GM12801 (cell line): Measurements from ENCODE around the gene CCDC149.

Experiments
- CTCF ChIP-seq: IDR thresholded peaks from one replicate; pipeline ENCODE4 v1.5.1; 2011; ENCODE audit warnings: control low read depth; ENCODE audit not compliant: insufficient read length; ENCODE audit errors: extremely low read depth

Gene CCDC149

DNA sequence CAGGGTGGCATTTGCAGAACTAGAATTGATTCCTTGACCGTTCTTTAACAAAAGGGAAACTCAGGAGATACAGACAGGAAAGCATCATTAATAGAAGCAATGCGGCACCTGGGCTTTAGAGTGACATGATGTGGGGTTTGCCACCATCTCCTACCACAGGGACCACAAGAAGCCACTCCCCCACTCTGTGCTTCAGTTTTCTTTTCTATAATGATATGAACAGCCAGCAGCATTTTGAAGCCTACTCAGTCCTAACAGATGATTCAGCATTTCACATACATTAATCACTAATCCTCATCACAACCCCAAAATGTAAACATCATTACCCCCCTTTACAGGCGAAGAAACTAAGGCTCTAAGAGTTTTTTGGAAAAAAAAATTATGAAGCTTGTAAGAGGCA is 22.9 kb downstream of the CCDC149 start:
- no peak for TF ChIP-seq CTCF

- no peak for TF ChIP-seq CTCF
Observed at GRCh38 chr4:24888475-24889344, 24.1 kb downstream of the CCDC149 start.

- no peak for TF ChIP-seq CTCF
Observed at GRCh38 chr4:24887881-24888430, 24.9 kb downstream of the CCDC149 start.

DNA sequence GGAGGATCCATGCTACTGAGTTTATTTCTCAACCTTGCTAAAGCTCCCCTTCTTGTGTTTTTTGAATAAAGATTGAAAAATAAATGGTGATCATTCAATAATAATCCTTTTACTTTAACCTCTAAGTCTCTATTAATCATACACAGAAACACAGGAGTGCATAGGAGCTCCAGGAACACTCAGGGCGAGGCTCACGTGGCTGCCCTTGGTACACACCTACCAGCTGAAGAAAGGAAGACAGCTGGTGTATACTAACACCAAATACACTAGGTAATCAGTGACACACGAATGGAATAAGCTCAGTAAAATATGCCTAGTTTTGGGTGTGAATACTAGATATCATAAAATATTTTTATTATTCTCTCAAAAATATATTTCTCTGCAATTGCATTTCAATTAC is 26.2 kb downstream of the CCDC149 start:
- no peak for TF ChIP-seq CTCF

DNA sequence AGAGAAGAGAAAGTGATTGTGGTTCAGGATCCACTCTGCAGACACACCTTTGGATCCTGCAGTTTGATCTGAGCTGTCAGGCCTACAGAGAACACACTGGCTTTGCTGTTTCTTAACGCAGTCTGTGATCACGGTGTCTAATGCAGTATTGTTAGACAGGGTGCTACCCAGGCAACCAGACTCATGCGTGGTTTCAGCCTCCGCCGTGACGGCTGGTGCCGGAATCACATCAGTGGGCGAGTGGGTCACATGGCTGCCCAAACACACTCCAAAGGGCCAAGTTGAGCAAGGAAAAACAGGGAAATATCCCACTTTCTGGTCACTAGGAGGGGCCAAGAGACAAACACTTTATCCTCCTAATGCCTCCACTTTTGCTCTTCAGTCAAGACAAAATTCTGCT is 27.5 kb downstream of the CCDC149 start:
- TF ChIP-seq CTCF, result no peak

DNA sequence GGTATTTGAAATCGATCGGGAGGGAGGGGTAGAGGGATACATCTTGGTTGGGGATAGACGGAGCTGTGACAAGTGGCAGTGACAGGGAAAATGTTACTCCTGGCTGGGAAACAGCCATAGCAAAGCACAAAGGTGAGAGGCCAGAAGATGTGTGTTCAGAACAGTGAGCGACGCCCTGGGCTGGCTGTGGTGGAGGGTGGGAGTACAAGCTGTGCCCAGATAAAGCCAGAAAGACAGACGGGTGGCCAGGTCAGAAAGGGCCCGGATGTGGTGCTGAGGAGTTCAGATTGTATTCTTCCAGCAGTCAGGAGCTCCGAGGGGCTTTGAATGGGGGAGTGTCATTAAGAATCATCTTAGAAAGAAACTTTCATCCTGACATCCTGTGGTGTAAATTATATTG is 27.9 kb downstream of the CCDC149 start:
- no peak for TF ChIP-seq CTCF

DNA sequence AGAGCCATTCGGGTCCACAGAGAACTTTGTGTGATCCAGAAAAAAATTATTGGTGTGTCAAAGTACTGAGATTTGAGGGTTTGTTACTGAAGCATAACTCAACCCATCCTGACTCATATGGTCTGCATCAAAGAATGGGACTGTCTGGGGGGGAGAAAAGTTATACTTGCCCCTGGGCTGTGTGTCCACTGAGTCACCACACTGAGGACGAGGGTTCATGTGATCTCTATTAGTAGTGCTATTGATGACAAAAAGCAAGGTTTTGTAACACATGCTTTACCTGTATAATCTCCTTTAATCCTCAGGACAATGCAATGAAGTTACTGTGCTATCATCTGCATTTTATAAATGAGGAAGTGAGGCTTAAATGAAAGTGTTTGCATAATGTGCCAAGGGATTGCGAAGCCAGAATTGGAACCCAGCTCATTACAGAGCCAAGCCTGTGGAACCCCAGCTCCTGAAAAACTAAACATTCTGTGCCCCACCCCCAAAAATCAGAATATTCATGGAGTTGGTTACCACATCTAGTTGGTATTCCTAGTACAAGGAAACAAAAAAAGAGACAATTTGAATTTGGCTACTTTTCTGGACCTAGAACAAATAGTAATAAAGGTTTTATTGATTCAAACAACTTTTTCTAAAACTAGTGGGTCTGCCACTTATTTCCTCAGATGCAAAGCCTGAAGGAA is 31.2 kb downstream of the CCDC149 start:
- no peak for TF ChIP-seq CTCF
